HepG2 (cell line): ENCODE measurements around the gene SETD1B. TPM values are rescaled to one million over a fixed set of nuclear protein-coding genes. Genes with fewer than 3 reads are reported as not detected.

Source experiments
- BATF2 ChIP-seq: sonication (generic); formaldehyde crosslinking; IDR thresholded peaks from 2 replicates; pipeline ENCODE4 v1.8.0; 2022; ENCODE audit warnings: mild to moderate bottlenecking, missing genetic modification reagents, moderate library complexity
- CC2D1A ChIP-seq: sonication (generic); formaldehyde crosslinking; IDR thresholded peaks from 2 replicates; pipeline ENCODE4 v1.8.1; 2023; ENCODE audit warnings: mild to moderate bottlenecking, missing genetic modification reagents
- FOXC1 ChIP-seq: sonication (generic); formaldehyde crosslinking; IDR thresholded peaks from 2 replicates; pipeline ENCODE4 v1.8.0; 2022; ENCODE audit warnings: mild to moderate bottlenecking, missing genetic modification reagents, borderline replicate concordance
- HNF4A ChIP-seq: sonication (generic); formaldehyde crosslinking; IDR thresholded peaks from 2 replicates; pipeline ENCODE4 v1.4.0; 2020; ENCODE audit warnings: missing genetic modification reagents
- HNRNPUL1 ChIP-seq: fragments of 200-400 bp; formaldehyde crosslinking; IDR thresholded peaks from 2 replicates; pipeline ENCODE4 v1.6.1; 2017; ENCODE audit warnings: low read depth, mild to moderate bottlenecking, low read length, moderate library complexity
- HOXA3 ChIP-seq: sonication (generic); formaldehyde crosslinking; IDR thresholded peaks from 2 replicates; pipeline ENCODE4 v1.5.0; 2020; ENCODE audit warnings: missing genetic modification reagents
- MEF2D ChIP-seq: sonication (generic); formaldehyde crosslinking; IDR thresholded peaks from 2 replicates; pipeline ENCODE4 v1.5.1; 2020; ENCODE audit warnings: mild to moderate bottlenecking, missing genetic modification reagents
- MEIS2 ChIP-seq: sonication (generic); formaldehyde crosslinking; IDR thresholded peaks from 2 replicates; pipeline ENCODE4 v1.9.0; 2021; ENCODE audit warnings: mild to moderate bottlenecking, missing genetic modification reagents
- MIXL1 ChIP-seq: IDR thresholded peaks from 2 replicates; pipeline ENCODE4 v1.6.1; 2016
- NFIB ChIP-seq: sonication (generic); formaldehyde crosslinking; IDR thresholded peaks from 2 replicates; pipeline ENCODE4 v1.9.0; 2021; ENCODE audit warnings: missing genetic modification reagents, mild to moderate bottlenecking, borderline replicate concordance
- NFYB ChIP-seq: sonication (generic); formaldehyde crosslinking; IDR thresholded peaks from 2 replicates; pipeline ENCODE4 v1.4.0; 2020; ENCODE audit warnings: missing genetic modification reagents
- ONECUT2 ChIP-seq: sonication (generic); formaldehyde crosslinking; IDR thresholded peaks from 2 replicates; pipeline ENCODE4 v1.4.0; 2020; ENCODE audit warnings: missing genetic modification reagents
- PRPF4 ChIP-seq: fragments of 200-400 bp; formaldehyde crosslinking; IDR thresholded peaks from 2 replicates; pipeline ENCODE4 v1.6.1; 2016; ENCODE audit warnings: low read length, low read depth; ENCODE audit not compliant: poor library complexity, severe bottlenecking
- RFXAP ChIP-seq: sonication (generic); formaldehyde crosslinking; IDR thresholded peaks from 2 replicates; pipeline ENCODE4 v1.4.0; 2020; ENCODE audit warnings: missing genetic modification reagents, borderline replicate concordance
- SMYD3 ChIP-seq: sonication (generic); formaldehyde crosslinking; IDR thresholded peaks from 2 replicates; pipeline ENCODE4 v1.8.1; 2023; ENCODE audit warnings: mild to moderate bottlenecking, missing genetic modification reagents
- TSC22D2 ChIP-seq: sonication (generic); formaldehyde crosslinking; IDR thresholded peaks from 2 replicates; pipeline ENCODE4 v1.5.1; 2020; ENCODE audit warnings: missing genetic modification reagents, mild to moderate bottlenecking, borderline replicate concordance
- ZBTB14 ChIP-seq: sonication (generic); formaldehyde crosslinking; IDR thresholded peaks from 2 replicates; pipeline ENCODE4 v1.4.0; 2020; ENCODE audit warnings: missing genetic modification reagents
- ZC3H13 ChIP-seq: sonication (generic); formaldehyde crosslinking; IDR thresholded peaks from 2 replicates; pipeline ENCODE4 v1.8.1; 2023; ENCODE audit warnings: mild to moderate bottlenecking, missing genetic modification reagents, moderate library complexity
- ZNF101 ChIP-seq: sonication (generic); formaldehyde crosslinking; IDR thresholded peaks from 2 replicates; pipeline ENCODE4 v1.4.0; 2020; ENCODE audit warnings: mild to moderate bottlenecking, low read depth, missing genetic modification reagents, borderline replicate concordance
- ZNF138 ChIP-seq: sonication (generic); formaldehyde crosslinking; IDR thresholded peaks from 2 replicates; pipeline ENCODE4 v1.5.0; 2020; ENCODE audit warnings: mild to moderate bottlenecking, low read depth, missing genetic modification reagents
- ZNF235 ChIP-seq: sonication (generic); formaldehyde crosslinking; IDR thresholded peaks from 2 replicates; pipeline ENCODE4 v1.8.1; 2023; ENCODE audit warnings: mild to moderate bottlenecking, missing genetic modification reagents, borderline replicate concordance
- ZNF354B ChIP-seq: sonication (generic); formaldehyde crosslinking; IDR thresholded peaks from 2 replicates; pipeline ENCODE4 v1.8.0; 2022; ENCODE audit warnings: mild to moderate bottlenecking, missing genetic modification reagents
- ZNF646 ChIP-seq: sonication (generic); formaldehyde crosslinking; IDR thresholded peaks from 2 replicates; pipeline ENCODE4 v1.9.0; 2021; ENCODE audit warnings: mild to moderate bottlenecking, missing genetic modification reagents
- ZNF746 ChIP-seq: sonication (generic); formaldehyde crosslinking; IDR thresholded peaks from 2 replicates; pipeline ENCODE4 v1.8.0; 2022; ENCODE audit warnings: mild to moderate bottlenecking, missing genetic modification reagents
- ZNF768 ChIP-seq: sonication (generic); formaldehyde crosslinking; IDR thresholded peaks from 2 replicates; pipeline ENCODE4 v1.4.0; 2020; ENCODE audit warnings: missing genetic modification reagents
- polyA plus RNA-seq, 8 experiments: library from polyadenylated mRNA; depleted of rRNA in 3 of 8; stranded (reverse) in 7 of 8; unstranded in 1 of 8; fragments of >200 nt; fragmentation: Illumina TruSeq in 4 of 8; extraction: Trizol in 4 of 8; gene quantifications; 2 replicates each; pipeline versions ENCODE4 v1.2.1 to v1.2.3, GENCODE V29; 2011 to 2016; ENCODE audit warnings: low read depth in 4 of 8, missing spikeins in 1 of 8, mixed read lengths in 1 of 8; ENCODE audit not compliant: insufficient read depth in 1 of 8
- total RNA-seq, 5 experiments: library from RNA; depleted of rRNA; stranded (reverse); fragments of >200 nt; fragmentation: Illumina TruSeq; extraction: Trizol; gene quantifications; 2 replicates each; pipeline ENCODE4 v1.2.3, GENCODE V29; 2016; ENCODE audit warnings: low read depth in 1 of 5

The SETD1B gene
- total and polyA plus RNA-seq, 2 of the 13 experiments (the other 11 are each of a cell fraction or from before 2014, with no cell fraction given) = 1.1 to 1.4 TPM

- TF ChIP-seq HOXA3 (CRISPR knock-in tag) = peak; percentile 40; the same call in 1 of the 2 replicates
- TF ChIP-seq RFXAP (CRISPR knock-in tag) = 0 out of 2 replicates have a peak, but pooled peaks have one; percentile 19
- TF ChIP-seq ZNF646 (CRISPR knock-in tag) = peak; percentile 66; the same call in 1 of the 2 replicates
- no peak for TF ChIP-seq ZC3H13 (CRISPR knock-in tag)
- TF ChIP-seq PRPF4 = no peak
- TF ChIP-seq ZNF354B (CRISPR knock-in tag) = no peak
- TF ChIP-seq MIXL1 (CRISPR knock-in tag) = no peak
- no peak for TF ChIP-seq BATF2
- no peak for TF ChIP-seq ZNF235
- TF ChIP-seq TSC22D2 (CRISPR knock-in tag) = no peak
- no peak for TF ChIP-seq NFIB
- no peak for TF ChIP-seq ZNF138 (CRISPR knock-in tag)
- TF ChIP-seq HNF4A (CRISPR knock-in tag) = peak; percentile 63
- TF ChIP-seq HNRNPUL1 = no peak
- TF ChIP-seq FOXC1 (CRISPR knock-in tag) = no peak
- TF ChIP-seq CC2D1A (CRISPR knock-in tag) = no peak
- no peak for TF ChIP-seq ZNF746 (CRISPR knock-in tag)
- no peak for TF ChIP-seq ZNF101 (CRISPR knock-in tag)
- no peak for TF ChIP-seq ONECUT2
- TF ChIP-seq MEIS2 (CRISPR knock-in tag) = 0 out of 2 replicates have a peak, but pooled peaks have one; percentile 55
- no peak for TF ChIP-seq ZBTB14
- TF ChIP-seq SMYD3 (CRISPR knock-in tag) = no peak
- no peak for TF ChIP-seq NFYB
- 0 out of 2 replicates have a peak, but pooled peaks have one; percentile 22 for TF ChIP-seq MEF2D (CRISPR knock-in tag)
- no peak for TF ChIP-seq ZNF768 (CRISPR knock-in tag)
Observed at GRCh38 chr12:121769831-121770301, 33.9 kb upstream of the SETD1B start (continued).
